MG63 (cell line): ENCODE measurements around the gene ZC2HC1B. TPM values are rescaled to one million over a fixed set of nuclear protein-coding genes. Genes with fewer than 3 reads are reported as not detected.
"Not testable (repeated sequence)": the region's sequence is repeated elsewhere in the genome, so short reads cannot be mapped to it uniquely, and the experiment has no call there.

Source experiments
- DNase-seq: peaks from one replicate; pipeline ENCODE4 v3.0.0-alpha.2; 2020
- H3K27me3 ChIP-seq: fragments of 250-450 bp; sonication (Bioruptor Pico); 2 replicates; pipeline ENCODE4 v1.5.1; 2020; ENCODE audit warnings: mild to moderate bottlenecking, moderate library complexity
- H3K36me3 ChIP-seq: fragments of 250-450 bp; sonication (Bioruptor Pico); 2 replicates; pipeline ENCODE4 v1.5.1; 2020; ENCODE audit warnings: mild to moderate bottlenecking, moderate library complexity
- H3K4me3 ChIP-seq: fragments of 250-450 bp; sonication (Bioruptor Pico); 2 replicates; pipeline ENCODE4 v1.5.1; 2020; ENCODE audit warnings: mild to moderate bottlenecking, moderate library complexity
- H3K9me3 ChIP-seq: fragments of 250-450 bp; sonication (Bioruptor Pico); 2 replicates; pipeline ENCODE4 v1.5.1; 2020; ENCODE audit warnings: mild to moderate bottlenecking, moderate library complexity
- total RNA-seq: library from RNA; depleted of rRNA; stranded (reverse); fragments of >200 nt; shearing (Covaris generic); gene quantifications from 2 replicates; pipeline ENCODE4 v1.2.3, GENCODE V29; 2014; ENCODE audit warnings: low replicate concordance

ZC2HC1B gene
- total RNA-seq, 1 experiment from 2014 or later, result not detected

GRCh38 chr6:143894655-143895054, 30.4 kb downstream of the ZC2HC1B start:
- no peaks in the 10 kb centered on the region for H3K36me3 ChIP-seq
- no peaks in the 10 kb centered on the region for H3K9me3 ChIP-seq
- no peak overlapping the region for H3K4me3 ChIP-seq
- DNase-seq, result no peak
- no peaks in the 10 kb centered on the region for H3K27me3 ChIP-seq

- DNase-seq, result no peak
- no peak overlapping the region for H3K4me3 ChIP-seq
- H3K9me3 ChIP-seq, result no peaks in the 10 kb centered on the region
- no peaks in the 10 kb centered on the region for H3K36me3 ChIP-seq
- no peaks in the 10 kb centered on the region for H3K27me3 ChIP-seq
Observed at GRCh38 chr6:143896126-143896860, 32.0 kb downstream of the ZC2HC1B start.

GRCh38 chr6:143900358-143900757, 36.1 kb downstream of the ZC2HC1B start:
- no peaks in the 10 kb centered on the region for H3K9me3 ChIP-seq

GRCh38 chr6:143901885-143902750, 37.8 kb downstream of the ZC2HC1B start:
- Histone ChIP-seq H3K9me3 (no peaks in the 10 kb centered on the region), H3K36me3 (no peaks in the 10 kb centered on the region), H3K4me3 (no peak overlapping the region), H3K27me3 (no peaks in the 10 kb centered on the region)
- DNase-seq, result no peak

More at GRCh38 chr6:143900358-143900757, 36.1 kb downstream of the ZC2HC1B start:
- no peak for DNase-seq
- Histone ChIP-seq H3K27me3 (no peaks in the 10 kb centered on the region), H3K4me3 (no peak overlapping the region), H3K36me3 (no peaks in the 10 kb centered on the region)

GRCh38 chr6:143902827-143903226, 38.6 kb downstream of the ZC2HC1B start:
- no peak for DNase-seq
- Histone ChIP-seq H3K4me3 (no peak overlapping the region), H3K27me3 (no peaks in the 10 kb centered on the region), H3K36me3 (no peaks in the 10 kb centered on the region), H3K9me3 (no peaks in the 10 kb centered on the region)

- H3K27me3 ChIP-seq, result no peaks in the 10 kb centered on the region
- H3K4me3 ChIP-seq, result no peak overlapping the region
- peaks cover 10% of the 10 kb centered on the region for H3K9me3 ChIP-seq
- no peaks in the 10 kb centered on the region for H3K36me3 ChIP-seq
- DNase-seq, result no peak
Observed at GRCh38 chr6:143911028-143911427, 46.8 kb downstream of the ZC2HC1B start.

- Histone ChIP-seq H3K27me3 (no peaks in the 10 kb centered on the region), H3K36me3 (no peaks in the 10 kb centered on the region), H3K4me3 (no peak overlapping the region), H3K9me3 (peaks cover 10% of the 10 kb centered on the region)
- no peak for DNase-seq
Observed at GRCh38 chr6:143912671-143913070, 48.4 kb downstream of the ZC2HC1B start.

- H3K36me3 ChIP-seq, DNase-seq, H3K27me3 ChIP-seq, H3K4me3 ChIP-seq, H3K9me3 ChIP-seq: not testable (repeated sequence)
Observed at GRCh38 chr6:143917026-143917425, 52.8 kb downstream of the ZC2HC1B start.

GRCh38 chr6:143928853-143929252, 64.6 kb downstream of the ZC2HC1B start:
- H3K27me3 ChIP-seq, result 0 out of 2 replicates have a peak, but pooled peaks cover 5% of the 10 kb centered on the region
- no peak for DNase-seq
- peaks cover 3% of the 10 kb centered on the region; the same call in 1 of the 2 replicates for H3K9me3 ChIP-seq
- no peak overlapping the region for H3K4me3 ChIP-seq
- H3K36me3 ChIP-seq, result no peaks in the 10 kb centered on the region

GRCh38 chr6:143929975-143930374, 65.7 kb downstream of the ZC2HC1B start:
- peaks cover 3% of the 10 kb centered on the region; the same call in 1 of the 2 replicates for H3K9me3 ChIP-seq
- H3K4me3 ChIP-seq, result no peak overlapping the region
- H3K36me3 ChIP-seq, result no peaks in the 10 kb centered on the region
- no peak for DNase-seq
- 0 out of 2 replicates have a peak, but pooled peaks cover 4% of the 10 kb centered on the region for H3K27me3 ChIP-seq

- Histone ChIP-seq H3K27me3 (0 out of 2 replicates have a peak, but pooled peaks cover 1% of the 10 kb centered on the region), H3K36me3 (no peaks in the 10 kb centered on the region), H3K4me3 (no peak overlapping the region), H3K9me3 (peaks cover 3% of the 10 kb centered on the region; the same call in 1 of the 2 replicates)
- DNase-seq, result no peak
Observed at GRCh38 chr6:143934331-143934730, 70.1 kb downstream of the ZC2HC1B start.

GRCh38 chr6:143934867-143935266, 70.6 kb downstream of the ZC2HC1B start:
- Histone ChIP-seq H3K27me3 (no peaks in the 10 kb centered on the region), H3K36me3 (no peaks in the 10 kb centered on the region), H3K9me3 (peaks cover 1% of the 10 kb centered on the region; the same call in 1 of the 2 replicates), H3K4me3 (no peak overlapping the region)
- no peak for DNase-seq

GRCh38 chr6:143936347-143936746, 72.1 kb downstream of the ZC2HC1B start:
- no peaks in the 10 kb centered on the region for H3K9me3 ChIP-seq
- H3K36me3 ChIP-seq, result no peaks in the 10 kb centered on the region
- no peak for DNase-seq

GRCh38 chr6:143936778-143937667, 72.7 kb downstream of the ZC2HC1B start:
- Histone ChIP-seq H3K27me3 (no peaks in the 10 kb centered on the region), H3K9me3 (no peaks in the 10 kb centered on the region), H3K36me3 (no peaks in the 10 kb centered on the region), H3K4me3 (no peak overlapping the region)
- no peak for DNase-seq

More at GRCh38 chr6:143936347-143936746, 72.1 kb downstream of the ZC2HC1B start:
- Histone ChIP-seq H3K4me3 (no peak overlapping the region), H3K27me3 (no peaks in the 10 kb centered on the region)

- no peak for DNase-seq
Observed at GRCh38 chr6:143937668-143937970, 73.3 kb downstream of the ZC2HC1B start.

GRCh38 chr6:143939364-143939763, 75.1 kb downstream of the ZC2HC1B start:
- no peak overlapping the region for H3K4me3 ChIP-seq
- DNase-seq, result no peak
- H3K27me3 ChIP-seq, result no peaks in the 10 kb centered on the region
- H3K36me3 ChIP-seq, result no peaks in the 10 kb centered on the region
- H3K9me3 ChIP-seq, result no peaks in the 10 kb centered on the region

More at GRCh38 chr6:143937668-143937970, 73.3 kb downstream of the ZC2HC1B start:
- no peak overlapping the region for H3K4me3 ChIP-seq
- no peaks in the 10 kb centered on the region for H3K27me3 ChIP-seq
- H3K9me3 ChIP-seq, result no peaks in the 10 kb centered on the region
- H3K36me3 ChIP-seq, result no peaks in the 10 kb centered on the region
